ENCODE measurements around the gene SLC30A1. TPM values are rescaled to one million over a fixed set of nuclear protein-coding genes. Genes with fewer than 3 reads are reported as not detected.

Gene SLC30A1
- total and polyA plus RNA-seq, 11 donors, result 2.8 to 29.2 (median 14.0) TPM

DNA sequence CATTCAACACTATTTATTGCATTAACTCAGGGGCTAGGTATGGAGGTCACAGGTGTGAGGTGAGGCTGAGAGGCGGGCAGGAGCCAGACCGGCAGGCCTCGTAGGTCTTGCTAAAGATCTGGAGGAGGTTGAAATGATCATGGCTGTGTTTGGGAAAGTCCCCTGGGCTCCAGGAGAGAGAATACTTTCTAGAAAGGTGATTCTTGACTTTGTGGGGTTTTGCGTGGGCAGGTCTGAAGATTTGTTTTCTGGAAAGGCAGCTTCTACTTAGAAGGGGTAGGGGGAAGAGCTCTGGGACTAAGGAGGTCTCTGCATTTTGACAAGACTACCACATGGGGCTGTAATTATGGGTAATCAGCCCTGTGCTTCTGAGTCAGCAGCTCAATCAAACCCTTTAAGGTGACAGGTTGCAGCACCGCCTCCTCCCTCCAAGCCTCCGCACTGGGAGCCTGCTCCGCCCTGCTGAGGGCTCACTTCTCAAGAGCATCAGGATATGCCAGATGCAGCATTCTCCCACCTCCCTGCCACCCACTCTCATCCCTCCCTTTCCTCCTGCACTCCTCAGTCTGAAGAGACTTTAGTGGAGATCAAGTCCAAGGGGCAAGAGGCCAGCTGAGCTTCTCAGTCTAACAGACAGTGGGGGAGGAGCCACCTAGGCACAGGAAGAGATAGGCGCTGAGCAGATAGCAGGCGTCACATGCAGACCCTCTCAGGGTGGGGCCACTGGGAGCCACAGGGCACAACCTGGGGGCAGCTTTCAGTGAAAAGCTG, 30.5 kb downstream of the SLC30A1 start:
- Histone ChIP-seq H3K27me3 (no peaks in the 10 kb centered on the region), H3K9me3 (no peaks in the 10 kb centered on the region), H3K4me3 (no peak overlapping the region), H3K36me3 (no peaks in the 10 kb centered on the region), H3K27ac (peak overlapping the region in 2 of 12 donors; percentile 13 to 68), H3K4me1 (peaks cover 0 to 14% (median 5%) of the 10 kb centered on the region in 12 donors)
- WGBS, 4 donors, result 72 to 82% (median 79%) methylated on average over 9 of the region's 9 CpGs
- intact Hi-C loops (cut with DNase I), result no loop called here
- ATAC-seq (peak; percentile 30 to 62 (median 53)), DNase-seq (peak in 1 of 5 donors; percentile 36)
- TF ChIP-seq, protein P1, sequence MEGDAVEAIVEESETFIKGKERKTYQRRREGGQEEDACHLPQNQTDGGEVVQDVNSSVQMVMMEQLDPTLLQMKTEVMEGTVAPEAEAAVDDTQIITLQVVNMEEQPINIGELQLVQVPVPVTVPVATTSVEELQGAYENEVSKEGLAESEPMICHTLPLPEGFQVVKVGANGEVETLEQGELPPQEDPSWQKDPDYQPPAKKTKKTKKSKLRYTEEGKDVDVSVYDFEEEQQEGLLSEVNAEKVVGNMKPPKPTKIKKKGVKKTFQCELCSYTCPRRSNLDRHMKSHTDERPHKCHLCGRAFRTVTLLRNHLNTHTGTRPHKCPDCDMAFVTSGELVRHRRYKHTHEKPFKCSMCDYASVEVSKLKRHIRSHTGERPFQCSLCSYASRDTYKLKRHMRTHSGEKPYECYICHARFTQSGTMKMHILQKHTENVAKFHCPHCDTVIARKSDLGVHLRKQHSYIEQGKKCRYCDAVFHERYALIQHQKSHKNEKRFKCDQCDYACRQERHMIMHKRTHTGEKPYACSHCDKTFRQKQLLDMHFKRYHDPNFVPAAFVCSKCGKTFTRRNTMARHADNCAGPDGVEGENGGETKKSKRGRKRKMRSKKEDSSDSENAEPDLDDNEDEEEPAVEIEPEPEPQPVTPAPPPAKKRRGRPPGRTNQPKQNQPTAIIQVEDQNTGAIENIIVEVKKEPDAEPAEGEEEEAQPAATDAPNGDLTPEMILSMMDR (IDR thresholded peaks at IDR 0.05), result no peak
- TF ChIP-seq POLR2A (IDR thresholded peaks at IDR 0.05), result no peak

DNA sequence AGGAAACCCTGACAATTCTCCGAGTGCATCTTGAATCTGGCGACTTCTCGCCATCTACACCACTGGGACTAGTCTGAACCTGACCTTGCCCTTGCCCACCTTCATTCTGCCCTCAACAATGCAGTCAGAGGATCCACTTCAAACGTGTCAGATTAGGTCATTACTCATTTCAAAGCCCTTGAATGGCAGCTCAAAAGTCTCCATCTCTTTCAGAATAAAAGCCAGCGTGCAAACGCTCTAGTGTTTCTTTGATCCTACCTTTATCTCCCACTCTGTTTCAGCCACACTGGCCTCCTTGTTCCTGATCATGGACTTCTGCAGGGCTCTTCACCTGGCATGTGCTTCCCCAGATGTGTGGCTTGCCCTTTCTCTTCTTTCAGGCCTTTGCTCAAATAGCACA, 31.3 kb downstream of the SLC30A1 start:
- DNase-seq (no peak), ATAC-seq (no peak)
- Histone ChIP-seq H3K9me3 (no peaks in the 10 kb centered on the region), H3K4me3 (no peak overlapping the region), H3K36me3 (no peaks in the 10 kb centered on the region), H3K27ac (no peak overlapping the region), H3K4me1 (peaks cover 0 to 19% (median 6%) of the 10 kb centered on the region in 12 donors), H3K27me3 (no peaks in the 10 kb centered on the region)
- intact Hi-C loops (cut with DNase I), result no loop called here
- 70 to 76% (median 73%) methylated on average over 6 of the region's 6 CpGs for WGBS, 4 donors
- no peak for TF ChIP-seq POLR2A (IDR thresholded peaks at IDR 0.05)

DNA sequence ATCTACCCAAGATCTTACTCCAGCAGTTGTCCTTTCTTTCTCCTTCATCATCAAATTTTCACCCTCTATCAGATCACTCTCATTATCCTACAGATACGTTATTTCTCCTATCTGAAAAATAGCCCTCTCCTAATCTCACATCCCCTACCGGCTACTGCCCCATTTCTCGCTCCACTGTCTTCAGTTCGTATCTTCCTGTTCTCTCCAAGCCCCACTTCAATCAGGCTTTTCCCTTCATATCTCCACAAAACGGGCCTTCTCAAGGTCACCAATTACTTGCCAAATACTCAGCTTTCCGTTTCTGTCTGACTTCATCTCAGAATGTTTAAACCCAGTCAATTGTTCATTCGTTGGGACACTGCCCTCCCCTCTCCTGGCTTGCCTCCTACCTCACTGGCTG, 32.4 kb downstream of the SLC30A1 start:
- ATAC-seq (no peak), DNase-seq (no peak)
- Histone ChIP-seq H3K36me3 (no peaks in the 10 kb centered on the region), H3K4me3 (no peak overlapping the region), H3K27me3 (no peaks in the 10 kb centered on the region), H3K9me3 (no peaks in the 10 kb centered on the region), H3K4me1 (peaks cover 0 to 31% (median 12%) of the 10 kb centered on the region in 12 donors), H3K27ac (no peak overlapping the region)
- 79 to 84% (median 81%) methylated on average over 7 of the region's 7 CpGs for WGBS, 4 donors
- intact Hi-C loops (cut with DNase I), result no loop called here
- TF ChIP-seq, protein P1 (IDR thresholded peaks at IDR 0.05), result no peak
- no peak for TF ChIP-seq POLR2A (IDR thresholded peaks at IDR 0.05)

DNA sequence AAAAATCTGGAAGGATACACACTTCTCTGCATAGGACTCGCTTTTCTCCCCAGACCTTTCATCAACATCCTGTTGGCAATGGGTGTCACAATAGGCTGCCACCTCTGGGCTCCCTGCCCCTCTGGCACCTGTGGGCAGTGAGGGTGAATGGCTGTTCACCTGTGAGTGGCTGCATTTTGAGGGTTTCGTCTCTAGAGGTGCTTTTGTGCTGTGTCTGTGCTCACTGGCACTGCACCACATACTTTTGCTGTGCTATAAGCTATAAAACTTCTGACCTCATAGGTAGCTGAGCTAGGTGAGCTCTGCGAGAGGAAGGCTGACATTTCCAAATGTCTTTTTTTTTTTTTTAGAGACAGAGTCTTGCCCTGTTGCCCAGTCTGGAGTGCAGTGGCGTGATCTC, 35.9 kb downstream of the SLC30A1 start:
- Histone ChIP-seq H3K4me1 (peaks cover 0 to 30% (median 6%) of the 10 kb centered on the region in 12 donors), H3K4me3 (no peak overlapping the region), H3K27me3 (no peaks in the 10 kb centered on the region), H3K36me3 (no peaks in the 10 kb centered on the region), H3K9me3 (no peaks in the 10 kb centered on the region), H3K27ac (no peak overlapping the region)
- DNase-seq (no peak), ATAC-seq (no peak)
- intact Hi-C loops (cut with DNase I), result no loop called here
- WGBS, 4 donors, result 86 to 92% (median 91%) methylated on average over 4 of the region's 4 CpGs
- TF ChIP-seq, protein P1 (IDR thresholded peaks at IDR 0.05), result no peak
